Activated T-helper 1 cell treated with anti-CD3 and anti-CD28 coated beads, Interleukin-12 subunit alpha, Interleukin-12 subunit beta, Interleukin-2, Interleukin-4 antibody, amounts not matched to agents 30 ng/mL and 10 ng/mL and 1 ng/mL, durations not matched to agents 14 hours and 24 hours and 36 hours (primary cell): ENCODE results near the gene AFAP1L2. TPM values are rescaled to one million over a fixed set of nuclear protein-coding genes. Genes with fewer than 3 reads are reported as not detected.

ENCODE experiments used
- DNase-seq: peaks from one replicate; pipeline ENCODE4 v3.0.0; 2021; ENCODE audit warnings: low spot score
- H3K27ac Mint-ChIP-seq: one replicate; pipeline ENCODE4 v1.8.0; 2021; ENCODE audit warnings: mild to moderate bottlenecking, mixed read lengths
- H3K27me3 Mint-ChIP-seq: one replicate; pipeline ENCODE4 v1.8.0; 2022; ENCODE audit warnings: mild to moderate bottlenecking, moderate library complexity, mixed read lengths; ENCODE audit not compliant: insufficient read depth
- H3K36me3 Mint-ChIP-seq: one replicate; pipeline ENCODE4 v1.8.0; 2021; ENCODE audit warnings: low read depth, mixed read lengths
- H3K4me1 Mint-ChIP-seq: one replicate; pipeline ENCODE4 v1.8.0; 2021; ENCODE audit warnings: low read depth, mixed read lengths
- H3K4me3 Mint-ChIP-seq: one replicate; pipeline ENCODE4 v1.8.0; 2021; ENCODE audit warnings: mild to moderate bottlenecking, moderate library complexity, mixed read lengths
- H3K9me3 Mint-ChIP-seq: one replicate; pipeline ENCODE4 v1.8.0; 2021; ENCODE audit warnings: mixed read lengths
- intact Hi-C: fragments of 100-400 bp; cut with micrococcal nuclease; formaldehyde crosslinking; loops from one replicate; pipeline ENCODE4 v1.15.1; 2024
- total RNA-seq: library from RNA; stranded (reverse); gene quantifications from 2 replicates; pipeline ENCODE4 v1.2.3, GENCODE V29; 2022

Gene AFAP1L2
- total RNA-seq, 1 donor from 2014 or later: 3.7 TPM

DNA sequence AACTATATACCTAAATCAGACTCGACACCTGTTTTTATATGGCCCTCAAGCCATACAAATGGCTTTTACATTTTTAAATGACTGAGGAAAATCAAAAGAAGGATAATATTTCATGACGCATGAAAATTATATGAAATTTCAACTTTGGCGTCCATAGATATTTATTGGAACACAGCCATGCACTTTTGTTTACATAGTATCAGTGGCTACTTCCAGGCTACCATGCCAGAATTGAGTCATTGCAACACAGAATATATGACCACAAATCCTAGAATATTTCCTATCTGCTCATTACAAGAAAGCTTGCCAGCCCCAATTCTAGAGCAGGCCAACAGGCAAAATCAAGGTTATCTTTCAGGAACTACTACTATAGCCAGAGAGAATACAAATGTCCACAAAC is 29.3 kb downstream of the AFAP1L2 start:
- Mint-ChIP-seq H3K4me3 (no peak overlapping the region), H3K4me1 (no peaks in the 10 kb centered on the region), H3K27me3 (peaks cover 23% of the 10 kb centered on the region), H3K9me3 (no peaks in the 10 kb centered on the region), H3K36me3 (no peaks in the 10 kb centered on the region), H3K27ac (no peak overlapping the region)
- intact Hi-C loops: no loop called here
- DNase-seq: no peak

DNA sequence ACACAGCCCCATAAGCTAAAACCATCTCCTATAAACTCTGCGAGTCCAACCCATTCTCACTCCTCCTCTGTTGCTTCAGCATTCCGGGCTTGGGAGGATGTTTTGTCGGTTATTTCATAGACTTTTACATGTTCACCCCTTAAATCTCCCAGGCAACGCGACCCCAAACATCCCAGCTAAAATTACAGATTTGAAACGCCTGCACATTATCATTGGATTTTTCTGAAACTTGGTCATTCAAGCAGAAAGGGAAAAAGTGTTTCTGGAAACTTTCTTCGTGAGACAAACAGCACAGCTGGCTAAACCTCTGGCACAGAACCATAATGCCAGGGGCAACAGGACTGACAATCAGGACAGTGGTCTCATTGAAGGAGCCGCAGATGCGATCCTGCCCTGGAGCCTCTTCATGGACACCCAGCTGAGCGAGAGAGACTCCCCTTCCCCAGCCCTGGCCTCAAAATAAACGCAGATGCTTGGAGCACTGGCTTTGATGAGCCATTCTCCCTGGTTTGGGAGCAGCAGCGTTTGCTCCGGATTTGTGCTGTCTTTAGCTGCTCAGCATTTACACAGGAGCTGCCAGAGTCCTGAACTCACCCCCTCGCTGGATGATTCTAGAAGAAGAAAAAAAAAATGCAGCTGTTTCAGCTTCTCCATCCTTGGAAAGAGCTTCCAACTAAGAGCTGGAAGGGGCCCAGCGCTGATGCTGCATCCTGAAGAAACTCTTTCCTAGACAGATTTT is 30.1 kb downstream of the AFAP1L2 start:
- Mint-ChIP-seq H3K27me3 (peaks cover 23% of the 10 kb centered on the region), H3K4me3 (no peak overlapping the region), H3K4me1 (no peaks in the 10 kb centered on the region), H3K27ac (no peak overlapping the region), H3K9me3 (no peaks in the 10 kb centered on the region), H3K36me3 (no peaks in the 10 kb centered on the region)
- DNase-seq: no peak
- intact Hi-C loops: no loop called here

DNA sequence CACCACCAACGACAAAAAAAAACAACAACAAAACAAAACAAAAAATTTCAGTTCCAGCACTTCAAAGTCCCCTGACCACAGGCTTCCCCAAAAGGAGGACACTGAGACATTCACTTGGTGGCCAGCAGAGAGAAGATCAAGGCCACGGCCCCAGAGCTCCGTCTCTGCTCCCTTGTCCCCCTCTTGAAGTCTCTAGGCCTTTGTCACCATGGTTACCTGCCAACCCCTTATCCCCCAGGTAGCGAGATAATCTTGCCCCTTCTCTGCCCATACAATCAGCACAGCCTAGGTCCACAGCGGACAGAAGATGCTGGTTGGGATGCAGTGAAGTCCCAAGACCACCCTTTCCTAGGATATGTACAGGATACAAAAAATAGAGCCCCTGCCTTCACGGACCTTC is 30.7 kb downstream of the AFAP1L2 start:
- no peak overlapping the region for H3K4me3 Mint-ChIP-seq
- H3K27ac Mint-ChIP-seq: no peak overlapping the region
- H3K4me1 Mint-ChIP-seq: no peaks in the 10 kb centered on the region
- peaks cover 17% of the 10 kb centered on the region for H3K27me3 Mint-ChIP-seq
- H3K9me3 Mint-ChIP-seq: no peaks in the 10 kb centered on the region
- H3K36me3 Mint-ChIP-seq: no peaks in the 10 kb centered on the region
- intact Hi-C loops: no loop called here
- DNase-seq: no peak

DNA sequence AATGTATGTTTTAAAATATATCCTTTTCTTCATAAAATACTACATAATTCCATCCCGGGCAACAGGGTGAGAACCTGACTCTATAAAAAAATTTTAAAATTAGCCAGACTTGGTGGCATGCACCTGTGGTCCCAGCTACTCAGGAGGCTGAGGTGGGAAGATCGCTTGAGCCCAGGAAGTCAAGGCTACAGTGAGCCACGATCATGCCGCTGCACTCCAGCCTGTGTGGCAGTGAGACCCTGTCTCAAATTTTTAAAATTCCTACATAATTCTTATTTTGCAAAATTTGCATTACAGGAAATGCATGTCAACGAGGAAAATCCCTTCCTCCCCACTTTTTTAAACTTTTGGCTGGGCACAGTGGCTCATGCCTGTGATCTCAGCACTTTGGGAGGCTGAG is 31.3 kb downstream of the AFAP1L2 start:
- Mint-ChIP-seq H3K4me1 (no peaks in the 10 kb centered on the region), H3K27ac (no peak overlapping the region), H3K36me3 (no peaks in the 10 kb centered on the region), H3K4me3 (no peak overlapping the region), H3K9me3 (no peaks in the 10 kb centered on the region), H3K27me3 (peaks cover 15% of the 10 kb centered on the region)
- intact Hi-C loops: no loop called here
- no peak for DNase-seq

DNA sequence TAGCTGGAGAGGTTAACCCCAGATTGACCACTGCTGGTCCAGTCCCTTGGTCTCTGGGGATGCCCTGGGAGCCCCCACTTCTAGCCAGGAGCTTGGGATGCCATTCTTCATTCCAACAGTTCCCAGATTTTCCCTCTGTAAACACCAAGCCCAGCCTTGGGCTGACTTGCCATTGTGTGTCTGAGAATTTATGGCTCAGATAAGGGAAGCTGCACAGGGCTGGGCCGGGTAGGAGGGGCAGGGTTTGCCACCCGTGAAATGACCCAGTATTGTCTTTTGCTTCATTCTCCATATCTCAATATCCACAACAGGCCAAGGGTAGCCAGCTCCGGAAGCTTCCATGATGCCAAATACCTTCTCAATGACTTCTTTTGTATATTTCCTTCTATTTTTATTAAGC is 32.1 kb downstream of the AFAP1L2 start:
- no peaks in the 10 kb centered on the region for H3K4me1 Mint-ChIP-seq
- DNase-seq: no peak
- H3K27ac Mint-ChIP-seq: no peak overlapping the region
- intact Hi-C loops: no loop called here
- peaks cover 13% of the 10 kb centered on the region for H3K27me3 Mint-ChIP-seq
- H3K9me3 Mint-ChIP-seq: no peaks in the 10 kb centered on the region
- H3K36me3 Mint-ChIP-seq: no peaks in the 10 kb centered on the region
- H3K4me3 Mint-ChIP-seq: no peak overlapping the region

DNA sequence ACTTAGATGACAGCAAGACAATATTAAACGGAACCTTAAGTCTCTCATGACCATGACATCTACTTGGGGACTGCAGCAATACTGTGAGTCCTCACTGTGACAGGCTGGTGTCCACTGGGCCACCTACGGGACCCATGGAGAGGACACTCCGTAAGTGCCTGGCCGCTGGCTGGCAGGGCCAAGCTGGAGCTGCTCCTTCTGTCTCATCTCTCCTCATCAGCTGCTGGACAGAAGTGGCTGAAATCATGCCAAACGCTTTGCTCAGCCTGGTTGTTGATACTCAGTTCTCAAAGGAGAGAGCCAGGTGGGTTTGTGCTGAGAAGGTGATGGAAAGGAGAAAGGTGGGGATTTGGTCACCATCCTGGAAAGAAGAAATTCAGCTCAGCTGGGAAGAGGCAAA is 33.3 kb downstream of the AFAP1L2 start:
- Mint-ChIP-seq H3K36me3 (no peaks in the 10 kb centered on the region), H3K27me3 (peaks cover 3% of the 10 kb centered on the region), H3K27ac (no peak overlapping the region), H3K4me3 (no peak overlapping the region), H3K4me1 (no peaks in the 10 kb centered on the region), H3K9me3 (no peaks in the 10 kb centered on the region)
- no peak for DNase-seq
- intact Hi-C loops: no loop called here

DNA sequence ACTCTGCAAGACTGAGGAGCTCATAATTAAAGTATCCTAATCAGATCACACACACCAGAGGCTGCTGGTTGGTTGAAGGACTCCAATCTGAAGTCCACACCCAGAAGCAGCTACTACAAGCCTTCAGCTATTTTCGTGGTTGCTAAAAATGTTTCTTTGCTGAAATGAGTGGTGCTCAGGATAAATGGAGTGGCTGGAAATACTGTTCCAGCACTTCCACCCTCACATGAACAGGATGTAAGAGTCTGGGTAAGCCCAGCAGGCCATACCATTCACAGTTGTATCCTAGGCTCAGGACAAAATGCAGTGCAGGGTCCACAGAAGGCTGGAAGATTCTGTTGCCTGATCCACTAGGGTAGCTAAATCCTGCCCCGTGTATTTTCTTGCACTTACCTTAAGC is 34.1 kb downstream of the AFAP1L2 start:
- Mint-ChIP-seq H3K36me3 (no peaks in the 10 kb centered on the region), H3K9me3 (no peaks in the 10 kb centered on the region), H3K27ac (no peak overlapping the region), H3K4me1 (no peaks in the 10 kb centered on the region), H3K27me3 (peaks cover 2% of the 10 kb centered on the region), H3K4me3 (no peak overlapping the region)
- intact Hi-C loops: no loop called here
- DNase-seq: no peak

DNA sequence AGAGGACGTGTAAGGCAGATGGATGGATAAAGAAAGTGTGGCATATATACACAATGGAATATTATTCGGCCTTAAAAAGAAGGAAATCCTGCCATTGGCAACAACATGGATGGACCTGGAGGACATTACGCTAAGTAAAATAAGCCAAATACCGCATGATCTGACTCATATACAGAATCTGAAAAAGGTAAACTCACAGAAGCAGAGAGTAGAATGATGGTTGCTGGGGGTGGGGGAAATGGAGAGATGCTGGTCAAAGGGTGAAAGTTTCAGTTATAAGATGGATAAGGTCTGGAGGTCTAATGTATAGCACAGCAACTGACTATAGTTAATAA is 36.3 kb downstream of the AFAP1L2 start:
- Mint-ChIP-seq H3K27me3 (peaks cover 2% of the 10 kb centered on the region), H3K27ac (no peak overlapping the region), H3K4me3 (no peak overlapping the region), H3K36me3 (no peaks in the 10 kb centered on the region), H3K9me3 (no peaks in the 10 kb centered on the region), H3K4me1 (no peaks in the 10 kb centered on the region)
- no peak for DNase-seq
- intact Hi-C loops: no loop called here

DNA sequence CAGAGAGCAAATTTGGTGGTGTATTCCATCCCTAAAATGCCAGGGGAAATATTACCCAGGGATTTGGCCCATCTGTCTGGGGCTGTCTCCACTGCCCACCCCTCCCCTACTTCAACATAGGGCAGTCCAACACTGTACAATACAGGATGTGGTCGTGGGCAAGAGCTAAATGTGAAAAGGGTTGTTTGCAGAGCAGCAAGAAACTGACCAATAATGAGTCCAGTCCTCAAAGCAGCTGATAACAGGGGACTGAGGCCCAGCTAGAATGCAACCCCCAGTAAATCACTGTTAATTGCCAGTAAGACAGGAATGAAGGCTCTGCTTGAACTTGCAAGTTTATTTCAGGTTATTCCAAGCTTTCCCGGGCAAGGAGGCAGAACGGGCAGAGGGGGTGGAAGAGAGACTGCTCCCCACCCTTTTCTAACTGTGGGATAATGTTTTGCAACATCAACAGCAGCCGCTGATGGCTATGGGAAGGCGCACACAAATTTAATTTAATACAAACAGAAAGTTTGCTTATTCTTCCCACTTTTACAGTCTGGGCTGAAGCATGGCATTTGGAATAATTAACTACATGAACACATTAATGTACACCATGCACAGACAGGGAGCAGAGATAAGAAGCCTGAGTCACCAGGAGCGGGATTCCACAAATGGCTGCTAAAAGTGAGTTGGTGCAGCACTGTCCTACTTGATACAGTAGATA is 36.8 kb downstream of the AFAP1L2 start:
- Mint-ChIP-seq H3K27me3 (peaks cover 2% of the 10 kb centered on the region), H3K9me3 (no peaks in the 10 kb centered on the region), H3K4me3 (no peak overlapping the region), H3K27ac (no peak overlapping the region), H3K4me1 (no peaks in the 10 kb centered on the region), H3K36me3 (no peaks in the 10 kb centered on the region)
- DNase-seq: no peak
- intact Hi-C loops: no loop called here

DNA sequence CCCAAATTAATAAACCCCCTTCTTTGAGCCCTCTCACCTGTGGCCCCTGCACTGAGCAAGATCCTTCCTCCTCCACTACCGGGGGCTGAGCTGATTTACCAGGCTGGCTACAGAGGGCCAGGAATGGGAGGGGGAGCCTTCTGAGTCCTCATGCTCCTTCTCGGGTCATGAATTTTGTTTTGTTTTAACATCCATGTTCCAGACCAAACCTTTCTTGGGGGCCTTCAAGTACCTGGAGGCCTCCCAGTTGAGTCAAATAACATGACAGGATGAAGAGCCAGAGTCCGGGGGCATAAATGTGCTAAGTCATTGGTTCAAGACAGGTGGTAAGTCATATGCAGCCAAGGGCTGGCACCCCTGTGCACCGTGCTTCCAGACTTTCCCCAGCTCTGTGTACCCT is 39.6 kb downstream of the AFAP1L2 start:
- peaks cover 6% of the 10 kb centered on the region for H3K27me3 Mint-ChIP-seq
- H3K9me3 Mint-ChIP-seq: no peaks in the 10 kb centered on the region
- intact Hi-C loops: no loop called here
- no peaks in the 10 kb centered on the region for H3K4me1 Mint-ChIP-seq
- DNase-seq: no peak
- H3K36me3 Mint-ChIP-seq: no peaks in the 10 kb centered on the region
- H3K4me3 Mint-ChIP-seq: no peak overlapping the region
- H3K27ac Mint-ChIP-seq: no peak overlapping the region

DNA sequence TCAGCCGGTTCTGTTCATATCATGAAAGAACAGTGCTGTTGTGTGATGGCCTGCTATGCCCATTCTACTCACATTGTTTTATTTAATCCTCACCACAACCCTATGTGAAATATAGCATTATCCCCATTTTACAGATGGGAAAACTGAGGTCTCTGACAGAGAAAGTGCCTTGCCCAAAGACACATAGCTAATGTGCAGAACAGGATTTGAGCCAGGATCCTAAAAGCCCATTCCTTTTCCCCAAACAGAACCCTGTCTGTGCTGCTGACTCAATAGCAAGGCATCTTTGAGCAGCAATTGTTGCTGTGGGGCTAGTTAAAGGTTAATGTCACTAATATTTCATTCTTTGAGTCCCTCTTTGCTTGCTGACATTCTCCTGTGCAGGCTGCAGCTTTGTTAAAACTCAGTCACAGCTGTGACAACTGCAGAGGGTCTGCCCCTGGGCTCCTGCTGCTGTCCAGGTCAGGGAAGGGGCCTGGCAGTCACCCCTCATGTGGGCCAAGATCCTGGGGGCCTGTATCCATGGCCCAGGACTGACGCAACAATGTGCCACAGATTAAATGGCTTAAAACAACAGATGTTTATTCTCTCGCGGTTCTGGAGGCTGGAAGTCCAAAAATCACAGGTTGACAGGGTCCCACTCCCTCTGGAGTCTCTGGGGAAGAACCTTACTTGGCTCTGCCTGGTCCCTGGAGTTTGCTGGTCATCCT is 40.4 kb downstream of the AFAP1L2 start:
- H3K36me3 Mint-ChIP-seq: no peaks in the 10 kb centered on the region
- intact Hi-C loops: no loop called here

DNA sequence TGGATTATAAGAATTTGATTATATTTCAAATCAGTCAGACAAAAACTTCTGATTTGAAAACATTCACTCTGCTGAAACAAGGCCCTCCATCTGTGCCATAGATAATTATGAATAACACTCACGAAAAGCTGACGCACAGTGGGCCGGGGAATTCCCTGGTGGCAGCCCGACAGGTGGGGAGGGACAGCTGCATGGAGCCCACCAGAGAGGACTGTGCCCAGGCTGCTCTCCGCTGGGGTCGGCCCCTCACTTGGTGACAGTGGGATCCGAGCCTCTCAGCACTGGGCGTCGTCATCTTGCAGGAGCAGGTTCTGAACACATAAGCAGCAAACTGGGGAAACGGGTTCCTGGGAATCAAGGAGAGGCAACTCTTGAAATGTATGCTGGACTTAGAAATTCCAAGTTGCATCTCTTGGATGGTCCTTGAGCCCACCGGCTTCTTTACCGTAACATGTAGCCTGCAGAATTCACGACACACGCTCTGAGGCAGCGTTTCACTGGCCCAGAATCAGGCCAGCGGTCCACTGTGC is 41.4 kb downstream of the AFAP1L2 start:
- Mint-ChIP-seq H3K27me3 (peaks cover 6% of the 10 kb centered on the region), H3K36me3 (no peaks in the 10 kb centered on the region)
- intact Hi-C loops: no loop called here

More for the DNA sequence above, 40.4 kb downstream of the AFAP1L2 start:
- H3K4me1 Mint-ChIP-seq: no peaks in the 10 kb centered on the region
- no peak overlapping the region for H3K4me3 Mint-ChIP-seq
- H3K27me3 Mint-ChIP-seq: peaks cover 6% of the 10 kb centered on the region
- no peaks in the 10 kb centered on the region for H3K9me3 Mint-ChIP-seq
- DNase-seq: no peak
- no peak overlapping the region for H3K27ac Mint-ChIP-seq

DNA sequence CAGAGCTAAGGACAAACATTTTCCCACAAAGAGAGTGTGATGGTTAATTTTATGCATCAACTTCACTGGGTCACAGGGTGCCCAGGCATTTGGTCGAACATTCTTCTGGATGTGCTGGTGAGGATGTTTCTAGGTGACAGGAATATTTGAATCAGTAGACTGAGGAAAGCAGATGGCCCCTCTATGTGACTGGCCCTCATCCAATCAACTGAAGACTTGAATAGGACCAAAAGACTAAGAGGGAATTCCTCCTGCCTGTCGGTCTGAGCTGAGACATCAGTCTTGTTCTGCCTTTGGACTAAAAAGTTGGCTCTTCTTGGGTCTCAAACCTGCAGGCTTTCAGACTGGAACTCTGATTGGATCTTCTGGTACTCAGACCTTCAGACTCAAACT is 44.4 kb downstream of the AFAP1L2 start:
- H3K27me3 Mint-ChIP-seq: peaks cover 8% of the 10 kb centered on the region
- DNase-seq: no peak
- H3K27ac Mint-ChIP-seq: no peak overlapping the region
- no peak overlapping the region for H3K4me3 Mint-ChIP-seq
- peaks cover 13% of the 10 kb centered on the region for H3K4me1 Mint-ChIP-seq
- intact Hi-C loops: no loop called here
- H3K9me3 Mint-ChIP-seq: no peaks in the 10 kb centered on the region
- no peaks in the 10 kb centered on the region for H3K36me3 Mint-ChIP-seq

More for the DNA sequence above, 41.4 kb downstream of the AFAP1L2 start:
- no peak for DNase-seq
- Mint-ChIP-seq H3K4me1 (peaks cover 2% of the 10 kb centered on the region), H3K4me3 (no peak overlapping the region), H3K9me3 (no peaks in the 10 kb centered on the region), H3K27ac (no peak overlapping the region)
